SK-N-SH (cell line): Measurements from ENCODE around the gene RFX1.
"Not testable (repeated sequence)": the region's sequence is repeated elsewhere in the genome, so short reads cannot be mapped to it uniquely, and the experiment has no call there.

ENCODE experiments used
- CTCF ChIP-seq: fragments of 200-600 bp; sonication (generic); IDR thresholded peaks from 2 replicates; pipeline ENCODE4 v1.6.1; 2017; ENCODE audit warnings: antibody characterized with exemption, mild to moderate bottlenecking, moderate library complexity
- EP300 ChIP-seq, 2 experiments: IDR thresholded peaks; 2 replicates each; pipeline versions ENCODE4 v1.4.0 to v1.6.1; 2012; ENCODE audit warnings: borderline replicate concordance in 1 of 2, low read depth in 1 of 2, low read length in 1 of 2
- EZH2phosphoT487 ChIP-seq: fragments of 200-600 bp; sonication (generic); IDR thresholded peaks from 2 replicates; pipeline ENCODE4 v1.6.1; 2017; ENCODE audit warnings: low read depth, mixed run types, mild to moderate bottlenecking, antibody characterized with exemption, moderate library complexity, borderline replicate concordance
- MAX ChIP-seq: IDR thresholded peaks from 2 replicates; pipeline ENCODE4 v1.4.0; 2012; ENCODE audit warnings: low read depth
- NFIC ChIP-seq: IDR thresholded peaks from 2 replicates; pipeline ENCODE4 v1.4.0; 2012; ENCODE audit warnings: borderline replicate concordance
- RCOR1 ChIP-seq: fragments of 150-350 bp; IDR thresholded peaks from 2 replicates; pipeline ENCODE4 v1.6.1; 2017; ENCODE audit warnings: antibody characterized with exemption, low read length
- SMC3 ChIP-seq: IDR thresholded peaks from 2 replicates; pipeline ENCODE4 v1.6.1; 2012; ENCODE audit warnings: low read depth, low read length, improper control_type of control experiment
- ZBTB33 ChIP-seq: IDR thresholded peaks from 2 replicates; pipeline ENCODE4 v1.4.0; 2012; ENCODE audit warnings: low read depth, borderline replicate concordance

- not testable (repeated sequence) for TF ChIP-seq SMC3; MAX; NFIC; EP300 (IDR thresholded peaks at IDR 0.05; ENCODE audit: borderline replicate concordance in 1 of 2, low read depth in 1 of 2, low read length in 1 of 2); CTCF; RCOR1; EZH2phosphoT487; ZBTB33
These were observed 41.7 kb upstream of the RFX1 start for GRCh38 chr19:14047866-14048265.
